NCI-H146 (cell line): Measurements from ENCODE around the gene EIF2AK2.
A peak's percentile ranks its signal among the peaks of the same experiment; 100 is the strongest.
"Not testable (repeated sequence)": the region's sequence is repeated elsewhere in the genome, so short reads cannot be mapped to it uniquely, and the experiment has no call there.

ENCODE experiments used
- DNase-seq: peaks from one replicate; lab custom pipeline; 2025; lab: John Stamatoyannopoulos, UW

The EIF2AK2 gene

GRCh38 chr2:37156857-37157714 is at the start of gene EIF2AK2:
EIF2AK2 (minus strand) TSS chr2:37156980; CDS start chr2:37147806, 9,174 bp downstream.
- DNase-seq = peak; percentile 89

- DNase-seq = no peak
These were observed 49.0 kb upstream of the EIF2AK2 start for GRCh38 chr2:37205689-37206341.

DNA sequence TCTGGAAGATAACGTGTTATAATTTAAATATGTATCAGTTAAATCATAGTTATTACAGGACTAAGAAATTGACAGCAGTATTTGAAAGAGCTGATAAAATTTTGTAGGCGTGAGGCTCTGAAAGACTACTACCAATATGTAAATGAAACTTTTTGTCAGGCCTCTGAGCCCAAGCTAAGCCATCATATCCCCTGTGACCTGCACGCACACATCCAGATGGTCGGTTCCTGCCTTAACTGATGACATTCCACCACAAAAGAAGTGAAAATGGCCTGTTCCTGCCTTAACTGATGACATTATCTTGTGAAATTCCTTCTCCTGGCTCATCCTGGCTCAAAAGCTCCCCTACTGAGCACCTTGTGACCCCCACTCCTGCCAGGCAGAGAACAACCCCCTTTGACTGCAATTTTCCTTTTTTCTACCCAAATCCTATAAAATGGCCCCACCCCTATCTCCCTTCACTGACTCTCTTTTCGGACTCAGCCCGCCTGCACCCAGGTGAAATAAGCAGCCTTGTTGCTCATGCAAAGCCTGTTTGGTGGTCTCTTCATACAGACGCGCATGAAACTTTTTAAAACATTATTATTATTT is 48.4 kb upstream of the EIF2AK2 start:
- not testable (repeated sequence) for DNase-seq

DNA sequence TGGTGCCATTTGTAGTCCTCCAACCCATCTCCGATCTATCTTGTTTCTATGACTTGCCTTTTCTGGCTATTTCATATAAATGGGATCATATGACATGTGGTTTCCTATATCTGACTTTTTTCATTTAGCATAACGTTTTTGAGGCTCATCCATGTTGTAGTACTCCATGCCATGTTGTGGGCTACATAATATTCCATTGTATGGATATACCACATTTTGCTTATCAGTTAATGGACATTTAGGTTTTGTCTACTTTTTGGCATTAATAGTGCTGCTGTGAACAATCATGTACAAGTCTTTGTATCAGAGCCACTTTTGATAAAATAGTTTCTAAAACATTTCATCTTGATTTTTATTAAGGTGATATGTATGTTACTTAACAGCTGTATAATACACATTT is 46.9 kb upstream of the EIF2AK2 start:
- no peak for DNase-seq

DNA sequence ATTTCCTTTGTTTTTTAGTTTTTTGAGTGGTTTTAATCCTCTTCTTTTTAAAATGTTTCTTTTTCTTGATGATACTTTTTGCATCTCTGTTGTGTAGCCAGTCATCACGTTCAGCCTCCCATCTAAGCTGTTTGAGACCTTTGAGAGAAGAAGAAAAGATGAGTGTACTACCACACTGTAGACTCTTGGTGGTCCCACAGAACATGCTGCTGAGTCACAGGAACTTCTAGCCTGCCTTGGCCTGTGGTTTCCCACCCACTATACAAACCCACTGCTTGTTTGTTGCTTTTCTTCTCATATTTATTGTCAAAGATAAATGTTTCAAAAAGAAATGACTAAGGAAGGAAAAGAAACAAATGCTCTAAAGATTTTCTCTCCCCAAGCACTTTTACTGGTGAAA is 45.0 kb upstream of the EIF2AK2 start:
- no peak for DNase-seq

GRCh38 chr2:37201208-37201607 is 44.4 kb upstream of the EIF2AK2 start:
- no peak for DNase-seq

- DNase-seq = no peak
These were observed 41.9 kb upstream of the EIF2AK2 start for GRCh38 chr2:37198681-37199065.

DNA sequence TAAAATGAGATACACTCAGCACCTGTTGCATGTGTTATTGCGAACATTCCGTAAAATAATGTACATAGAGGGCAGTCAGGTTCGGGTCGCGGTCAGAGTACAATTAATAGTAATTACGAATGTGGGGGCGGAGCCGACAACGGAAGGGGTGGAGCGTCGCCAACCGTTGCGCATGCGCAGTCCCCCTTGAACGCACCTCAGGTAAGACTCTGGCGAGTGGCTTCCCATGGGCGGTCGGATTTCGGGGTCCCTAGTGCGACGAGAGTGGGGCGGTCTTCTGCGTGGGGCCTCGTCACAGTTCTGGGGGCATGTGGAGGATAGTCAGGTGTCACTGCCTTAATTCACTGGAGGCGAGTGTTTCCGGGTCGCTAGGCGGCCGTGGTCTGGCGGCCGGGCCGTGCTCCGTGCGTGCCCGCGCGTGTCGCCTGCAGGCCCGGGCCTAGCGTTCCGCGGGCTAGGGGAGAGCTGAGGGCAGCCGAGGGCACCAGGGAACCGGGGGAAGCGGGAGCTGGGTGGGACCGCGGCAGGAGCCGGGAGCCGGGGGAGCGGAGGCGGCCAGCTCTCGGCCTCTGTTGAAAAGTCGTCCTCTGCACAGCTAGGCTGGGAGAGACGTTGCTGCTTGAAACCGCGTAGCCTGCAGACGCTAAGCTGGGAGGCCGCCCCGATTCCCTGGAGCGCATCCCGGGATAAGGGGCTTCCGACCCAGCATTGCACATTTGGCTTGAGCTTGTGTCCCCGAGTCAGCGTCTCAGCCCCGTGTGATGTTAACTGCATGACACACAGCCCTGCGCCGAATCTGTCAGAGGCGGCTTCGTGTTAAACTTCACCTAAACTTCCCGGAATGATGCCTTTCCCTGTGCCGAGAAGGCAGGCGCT is 39.8 kb upstream of the EIF2AK2 start, which contains the start of gene CEBPZOS:
Gene CEBPZOS, plus strand, starts transcription at position 177 of the 876 bp plus-strand sequence. CDS start 3,209 bp downstream, outside the sequence.
- peak; percentile 81 for DNase-seq

DNA sequence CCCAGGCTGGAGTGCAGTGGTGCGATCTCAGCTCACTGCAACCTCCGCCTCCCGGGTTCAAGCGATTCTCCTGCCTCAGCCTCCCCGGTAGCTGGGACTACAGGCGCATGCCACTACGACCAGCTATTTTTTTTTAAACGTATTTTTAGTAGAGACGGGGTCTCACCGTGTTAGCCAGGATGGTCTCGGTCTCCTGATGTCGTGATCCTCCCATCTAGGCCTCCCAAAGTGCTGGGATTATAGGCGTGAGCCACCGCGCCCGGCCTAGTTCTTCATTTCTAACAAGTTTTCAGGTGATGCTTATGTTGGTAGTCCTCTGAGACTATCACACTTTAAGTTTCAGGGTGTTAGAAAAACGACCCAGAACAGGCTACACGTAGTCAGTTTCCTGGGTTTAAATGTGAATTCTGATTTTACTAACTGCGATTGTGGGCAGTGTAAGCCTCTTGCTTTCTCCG is 39.1 kb upstream of the EIF2AK2 start:
- not testable (repeated sequence) for DNase-seq

GRCh38 chr2:37192551-37192950 is 35.8 kb upstream of the EIF2AK2 start:
- no peak for DNase-seq

DNA sequence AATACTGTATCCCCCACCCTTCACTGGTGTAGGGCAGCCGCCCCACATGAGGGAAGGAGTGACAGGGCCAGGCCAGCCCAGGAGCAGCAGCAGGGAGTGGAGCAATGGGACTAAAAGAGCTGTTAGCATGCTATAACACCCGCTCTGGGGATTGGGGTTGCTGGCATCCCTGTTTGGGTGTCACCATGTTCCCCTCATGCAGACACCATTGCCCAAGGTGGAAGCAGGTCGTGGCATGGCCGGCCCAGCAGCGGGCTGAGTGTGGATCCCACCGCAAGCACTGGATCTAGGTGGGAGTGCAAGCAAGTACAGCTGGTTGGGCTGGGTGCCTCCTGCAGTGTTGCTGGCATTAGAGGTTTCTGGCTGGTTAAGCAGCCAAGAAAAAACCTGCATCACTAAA is 35.0 kb upstream of the EIF2AK2 start:
- no peak for DNase-seq

DNA sequence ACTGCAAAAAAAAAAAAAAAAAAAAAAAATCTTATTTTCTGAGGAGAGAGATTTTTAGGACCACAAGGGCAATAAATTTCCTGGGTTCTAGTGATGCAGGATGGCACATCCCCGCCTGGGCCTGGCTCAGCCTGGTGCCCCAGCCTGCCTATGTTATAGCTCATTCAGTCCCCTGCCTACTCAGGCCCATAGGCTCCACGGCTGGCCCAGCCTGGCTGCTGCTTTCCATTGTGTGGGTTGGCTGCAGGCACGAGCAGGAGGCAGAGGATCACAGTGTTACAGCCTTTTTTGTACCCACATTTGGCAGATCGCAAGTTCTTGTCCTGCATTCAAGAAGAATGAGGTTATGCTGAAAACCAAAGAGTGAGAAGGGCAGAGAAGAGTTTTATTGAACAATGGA is 34.5 kb upstream of the EIF2AK2 start:
- no peak for DNase-seq

DNA sequence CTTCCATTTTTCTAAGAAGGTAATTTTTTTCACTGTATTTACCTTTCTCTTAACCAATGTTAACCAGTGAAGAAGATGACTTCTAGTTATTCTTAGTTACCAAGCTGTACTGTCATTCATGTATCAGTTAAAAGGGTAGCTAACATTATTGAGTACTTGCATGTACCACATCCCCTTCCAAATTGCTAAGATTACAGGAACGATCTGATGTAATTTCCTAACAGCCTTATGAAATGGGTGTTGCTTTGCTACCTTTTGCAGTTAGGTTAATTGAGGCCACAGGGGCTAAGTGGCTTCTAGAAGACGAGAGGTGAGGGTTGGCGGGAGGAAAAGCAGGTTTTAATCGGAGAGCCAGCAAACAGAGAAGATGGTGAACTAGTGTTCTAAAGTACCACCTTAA is 33.5 kb upstream of the EIF2AK2 start:
- DNase-seq = no peak

DNA sequence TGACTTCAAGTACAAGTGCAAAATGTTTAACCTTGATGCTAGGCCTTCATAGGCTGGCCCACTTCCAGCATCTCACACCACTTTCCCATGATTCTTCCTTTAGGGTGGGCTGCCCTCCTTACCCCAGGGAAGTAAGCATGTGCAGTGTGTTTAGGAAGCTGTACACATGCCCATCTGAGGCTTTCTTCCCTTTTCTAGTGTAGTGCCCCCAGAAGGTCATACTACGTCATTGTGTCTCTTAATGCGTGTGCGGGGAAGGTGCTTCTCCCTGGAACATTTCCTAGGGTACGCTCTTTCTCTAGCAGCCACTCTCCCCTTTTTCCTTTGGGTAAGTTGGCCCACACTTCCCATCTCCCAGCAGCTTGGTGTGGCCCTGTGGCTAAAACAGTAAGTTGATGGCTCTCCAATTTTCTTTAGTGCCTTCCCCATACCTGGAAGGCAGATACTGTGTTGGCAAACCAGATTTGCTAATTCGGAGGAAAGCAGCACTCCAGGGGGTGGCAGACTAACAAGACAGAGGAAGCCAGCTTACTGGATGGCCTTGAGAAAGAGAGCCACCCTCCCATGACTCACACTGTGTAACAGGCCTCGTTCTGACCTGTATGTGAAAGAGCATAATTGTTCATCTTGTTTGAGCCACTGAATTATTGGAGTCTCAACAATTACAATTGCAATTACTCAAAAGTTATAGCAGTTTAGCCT is 32.8 kb upstream of the EIF2AK2 start:
- DNase-seq = peak; percentile 70

DNA sequence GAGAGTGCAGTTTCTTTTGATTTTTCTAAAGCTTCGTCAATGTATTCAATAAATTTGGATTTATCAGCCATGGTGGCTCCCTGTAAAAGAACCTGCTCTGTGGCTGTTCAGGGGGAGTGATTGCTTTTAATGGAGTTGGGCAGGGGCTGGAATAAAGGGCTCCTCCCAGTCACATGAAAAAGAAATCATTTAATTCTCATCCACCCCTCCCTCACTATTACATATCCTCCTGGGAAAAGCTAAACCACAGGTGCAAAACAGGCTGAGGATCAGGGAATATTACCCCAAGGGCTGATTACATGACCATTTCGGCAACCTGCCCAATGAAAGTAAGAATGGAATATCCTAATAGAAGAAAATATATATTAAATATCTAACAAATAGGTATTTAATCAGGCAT is 31.8 kb upstream of the EIF2AK2 start, which contains the start of gene SULT6B1:
Gene SULT6B1, minus strand, starts transcription at position 101 of the 400 bp plus-strand sequence. Its CDS starts 30 bp downstream, at position 71.
- no peak for DNase-seq

DNA sequence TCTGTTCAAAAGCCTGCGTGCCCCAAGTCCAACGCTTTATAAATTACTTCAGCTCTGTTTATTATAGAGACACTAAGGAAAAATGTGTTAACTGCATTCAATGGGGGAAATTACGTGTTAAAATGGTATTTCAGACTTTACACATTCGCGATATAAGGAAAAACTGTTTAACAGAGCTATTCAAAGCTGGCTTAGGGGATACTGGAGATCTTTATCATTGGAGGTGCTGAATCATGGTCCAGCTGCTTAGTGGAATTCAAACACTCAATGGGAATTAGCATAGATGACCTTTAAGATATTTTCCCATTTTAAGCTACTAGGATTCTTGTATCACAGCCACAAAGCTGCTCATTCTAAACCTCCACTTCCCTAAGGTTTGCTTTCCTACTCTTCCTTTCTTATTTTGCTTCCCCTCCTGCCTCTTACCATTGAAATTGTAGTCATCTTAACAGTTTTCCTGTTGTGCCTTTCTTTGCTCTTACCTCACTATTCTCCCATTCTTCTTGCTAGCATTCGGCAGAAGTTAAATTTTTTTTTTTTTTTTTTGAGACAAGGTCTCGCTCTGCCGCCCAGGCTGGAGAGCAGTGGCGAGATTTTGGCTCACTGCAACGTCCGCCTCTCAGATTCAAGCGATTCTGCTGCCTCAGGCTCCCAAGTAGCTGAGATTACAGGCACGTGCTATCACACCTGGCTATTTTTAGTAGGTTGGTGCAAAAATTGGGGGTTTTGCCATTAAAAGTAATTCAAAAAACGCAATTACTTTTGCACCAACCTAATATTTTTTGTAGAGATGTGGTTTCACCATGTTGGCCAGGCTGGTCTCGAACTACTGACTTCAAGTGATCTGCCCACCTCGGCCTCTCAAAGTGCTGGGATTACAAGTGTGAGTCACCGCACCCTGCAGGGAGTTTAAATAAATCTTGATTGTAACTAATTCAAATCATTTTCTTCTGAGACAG is 25.2 kb upstream of the EIF2AK2 start:
- no peak for DNase-seq

- DNase-seq = no peak
These were observed 23.9 kb upstream of the EIF2AK2 start for GRCh38 chr2:37180640-37181039.

DNA sequence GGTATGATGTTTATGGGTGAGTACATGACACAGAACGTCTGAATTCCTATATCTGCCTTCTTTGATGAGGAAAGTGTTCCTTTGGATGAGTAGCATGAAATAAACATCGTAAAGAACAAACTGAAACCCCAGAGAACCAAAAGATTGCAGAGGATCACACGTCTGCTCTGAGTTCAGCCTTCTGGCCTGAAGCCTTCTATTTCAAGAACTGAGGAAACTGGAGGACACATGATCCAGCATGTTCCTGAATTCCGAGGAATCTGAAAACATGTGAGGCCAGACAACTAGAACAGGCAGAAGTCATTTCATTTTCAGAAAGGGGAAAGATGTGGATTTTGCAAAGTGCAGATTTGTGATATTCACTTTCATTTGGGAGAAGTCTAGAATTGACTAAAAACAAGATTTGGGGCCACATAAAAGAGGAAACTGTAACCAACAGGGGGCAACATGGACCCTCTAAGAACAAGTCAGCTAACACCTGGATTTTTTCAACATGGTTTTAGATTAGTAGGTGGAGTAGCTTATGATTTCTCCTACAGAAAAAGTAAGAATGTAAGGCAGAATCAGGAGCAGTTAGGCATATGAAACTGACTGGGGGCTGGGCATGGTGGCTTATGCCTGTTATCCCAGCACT is 23.3 kb upstream of the EIF2AK2 start:
- DNase-seq = no peak

DNA sequence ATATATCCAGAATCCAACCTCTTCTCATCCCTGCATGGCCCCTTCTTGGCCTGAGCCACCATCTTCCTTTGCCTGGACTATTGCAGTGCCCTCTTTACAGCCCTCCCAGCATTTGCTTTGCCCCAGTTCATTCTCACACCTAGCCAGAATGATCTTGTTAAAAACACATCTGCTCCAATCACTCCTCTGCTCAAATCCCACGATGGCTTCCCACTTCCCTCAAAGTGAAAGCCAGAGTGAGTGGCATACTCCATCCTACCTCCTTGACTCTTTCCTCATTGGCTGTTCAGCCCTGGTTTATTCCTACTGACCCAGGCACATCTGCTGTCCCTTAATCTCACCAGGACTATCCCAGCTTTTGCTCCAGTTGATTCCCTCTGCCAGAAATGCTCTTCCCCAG is 17.0 kb upstream of the EIF2AK2 start:
- DNase-seq = no peak

- DNase-seq = no peak
These were observed 14.8 kb upstream of the EIF2AK2 start for GRCh38 chr2:37171624-37171950.
